Ovary (tissue), 9 donors: ENCODE results near the gene SUGCT. TPM values are rescaled to one million over a fixed set of nuclear protein-coding genes. Genes with fewer than 3 reads are reported as not detected.

Source experiments
- DNase-seq, 5 donors: peaks; one replicate each; pipeline ENCODE4 v3.0.0-alpha.2; 2019 to 2020
- H3K27ac ChIP-seq, 2 donors: fragments of 200-600 bp; one replicate each; pipeline versions ENCODE4 v1.5.1 to v1.8.0; 2019 to 2022
- H3K27me3 ChIP-seq: fragments of 200-600 bp; one replicate; pipeline ENCODE4 v1.8.0; 2022
- H3K36me3 ChIP-seq: fragments of 200-600 bp; sonication (generic); one replicate; pipeline ENCODE4 v1.5.1; 2019
- H3K4me1 ChIP-seq: one replicate; pipeline ENCODE4 v1.8.1; 2013; ENCODE audit warnings: mild to moderate bottlenecking, moderate library complexity; ENCODE audit not compliant: insufficient read depth
- H3K4me3 ChIP-seq: fragments of 200-600 bp; sonication (generic); one replicate; pipeline ENCODE4 v1.5.1; 2017
- H3K9me3 ChIP-seq, 2 donors: fragments of 200-600 bp in 1 of 2; sonication (generic) in 1 of 2; one replicate each; pipeline versions ENCODE4 v1.5.1 to v1.8.1; 2013 to 2019; ENCODE audit warnings: mild to moderate bottlenecking in 1 of 2, moderate library complexity in 1 of 2
- EP300 ChIP-seq: sonication (generic); formaldehyde crosslinking; IDR thresholded peaks from one replicate; pipeline ENCODE4 v1.6.1; 2017; ENCODE audit warnings: antibody characterized with exemption
- POLR2A ChIP-seq: fragments of 450-650 bp; IDR thresholded peaks from one replicate; pipeline ENCODE4 v1.6.1; 2017; ENCODE audit warnings: antibody characterized with exemption, mild to moderate bottlenecking, moderate library complexity
- WGBS, 3 donors: extraction: QIAGEN DNeasy Blood & Tissue Kit in 1 of 3; methylation state at CpG; one replicate each; pipeline versions ENCODE4 v1.1.5 to v1.1.7; 2013 to 2017; 5-methylcytosine and 5-hydroxymethylcytosine counted together
- intact Hi-C, 4 donors: fragments of 100-400 bp; cut with DNase I; formaldehyde crosslinking; loops; one replicate each; pipeline versions ENCODE4 v1.11.0 to v1.15.1; 2022 to 2023
- polyA plus RNA-seq, 2 donors: library from polyadenylated mRNA; stranded (reverse); fragments of 200-250 nt in 1 of 2; fragments of 350-450 nt in 1 of 2; fragmentation: Illumina TruSeq in 1 of 2; extraction: RNeasy Lipid Tissue Mini Kit (QIAGEN cat#74804) in 1 of 2; gene quantifications; one replicate each; pipeline ENCODE4 v1.2.3, GENCODE V29; 2013 to 2014
- total RNA-seq, 7 donors: library from RNA; depleted of rRNA in 2 of 7; stranded (reverse); fragments of >200 nt in 2 of 7; fragmentation: NEBNext Ultra II Directional in 3 of 7; extraction: Animal tissue kit (Norgen Biotek cat#: 25700) in 3 of 7; gene quantifications; one replicate each; pipeline versions ENCODE4 v1.1.0 to v1.2.4, GENCODE V29; 2016 to 2023
- TF ChIP-seq, protein P1 (sequence below), 3 donors: fragments of 450-650 bp in 2 of 3; fragments of 200-600 bp in 1 of 3; IDR thresholded peaks; one replicate each; pipeline versions ENCODE4 v1.5.1 to v1.8.0; 2016 to 2022; ENCODE audit warnings: antibody characterized with exemption in 3 of 3, mild to moderate bottlenecking in 1 of 3
- donor health status: DM: no; HTN: no; CAD: no; lungs with moderate emphysema.
- donor health status: DM: no; HTN: no; CAD: no.
- donor health status: Bipolar disorder and iron deficiency.
- donor health status: DM: yes; HTN: yes; CAD: no.
- donor health status: DM: no; HTN: no; CAD: no.
- donor health status: DM: yes; HTN: yes; CAD: no.

Gene SUGCT
- total and polyA plus RNA-seq, 9 donors = 3.4 to 9.3 (median 7.8) TPM

DNA sequence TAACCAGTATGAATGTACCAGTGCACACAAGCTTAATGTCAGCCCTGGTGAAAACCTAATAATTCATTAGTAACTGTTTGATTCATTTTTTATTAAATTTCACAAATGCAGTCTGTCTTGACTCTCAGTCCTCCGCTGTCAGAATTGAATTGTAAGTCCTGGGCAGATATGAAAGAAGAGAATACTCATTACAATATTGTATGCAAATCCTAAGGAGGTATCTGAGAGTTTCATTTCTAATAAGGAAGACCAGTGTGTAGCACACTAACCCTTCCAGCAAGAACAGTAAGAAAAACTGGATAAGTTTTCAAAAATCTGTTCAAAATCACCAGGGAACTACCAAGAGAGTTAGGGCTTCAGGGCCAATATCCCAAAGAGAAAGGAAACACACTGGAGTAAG lies 652.1 kb downstream of the SUGCT start:
- intact Hi-C loops = no loop called here
- no peak overlapping the region for H3K27ac ChIP-seq
- no peaks in the 10 kb centered on the region for H3K27me3 ChIP-seq
- no peak for TF ChIP-seq POLR2A
- no peak for TF ChIP-seq EP300
- TF ChIP-seq, protein P1, sequence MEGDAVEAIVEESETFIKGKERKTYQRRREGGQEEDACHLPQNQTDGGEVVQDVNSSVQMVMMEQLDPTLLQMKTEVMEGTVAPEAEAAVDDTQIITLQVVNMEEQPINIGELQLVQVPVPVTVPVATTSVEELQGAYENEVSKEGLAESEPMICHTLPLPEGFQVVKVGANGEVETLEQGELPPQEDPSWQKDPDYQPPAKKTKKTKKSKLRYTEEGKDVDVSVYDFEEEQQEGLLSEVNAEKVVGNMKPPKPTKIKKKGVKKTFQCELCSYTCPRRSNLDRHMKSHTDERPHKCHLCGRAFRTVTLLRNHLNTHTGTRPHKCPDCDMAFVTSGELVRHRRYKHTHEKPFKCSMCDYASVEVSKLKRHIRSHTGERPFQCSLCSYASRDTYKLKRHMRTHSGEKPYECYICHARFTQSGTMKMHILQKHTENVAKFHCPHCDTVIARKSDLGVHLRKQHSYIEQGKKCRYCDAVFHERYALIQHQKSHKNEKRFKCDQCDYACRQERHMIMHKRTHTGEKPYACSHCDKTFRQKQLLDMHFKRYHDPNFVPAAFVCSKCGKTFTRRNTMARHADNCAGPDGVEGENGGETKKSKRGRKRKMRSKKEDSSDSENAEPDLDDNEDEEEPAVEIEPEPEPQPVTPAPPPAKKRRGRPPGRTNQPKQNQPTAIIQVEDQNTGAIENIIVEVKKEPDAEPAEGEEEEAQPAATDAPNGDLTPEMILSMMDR (IDR thresholded peaks at IDR 0.05) = no peak
- 95 to 100% (median 98%) methylated on average over 1 of the region's 1 CpG for WGBS, 3 donors
- DNase-seq = no peak
- H3K4me3 ChIP-seq = no peak overlapping the region
- no peaks in the 10 kb centered on the region for H3K9me3 ChIP-seq
- no peaks in the 10 kb centered on the region for H3K36me3 ChIP-seq
- H3K4me1 ChIP-seq = no peaks in the 10 kb centered on the region

- no peak overlapping the region for H3K27ac ChIP-seq
- WGBS, 3 donors = 90 to 93% (median 91%) methylated on average over 3 of the region's 3 CpGs
- H3K9me3 ChIP-seq = no peaks in the 10 kb centered on the region
- no peak for DNase-seq
- intact Hi-C loops = no loop called here
- H3K4me1 ChIP-seq = peaks cover 2% of the 10 kb centered on the region
- no peak overlapping the region for H3K4me3 ChIP-seq
- H3K36me3 ChIP-seq = no peaks in the 10 kb centered on the region
- H3K27me3 ChIP-seq = no peaks in the 10 kb centered on the region
- TF ChIP-seq EP300 (no peak), POLR2A (no peak)
Observed at GRCh38 chr7:40793132-40793531, 658.3 kb downstream of the SUGCT start.

DNA sequence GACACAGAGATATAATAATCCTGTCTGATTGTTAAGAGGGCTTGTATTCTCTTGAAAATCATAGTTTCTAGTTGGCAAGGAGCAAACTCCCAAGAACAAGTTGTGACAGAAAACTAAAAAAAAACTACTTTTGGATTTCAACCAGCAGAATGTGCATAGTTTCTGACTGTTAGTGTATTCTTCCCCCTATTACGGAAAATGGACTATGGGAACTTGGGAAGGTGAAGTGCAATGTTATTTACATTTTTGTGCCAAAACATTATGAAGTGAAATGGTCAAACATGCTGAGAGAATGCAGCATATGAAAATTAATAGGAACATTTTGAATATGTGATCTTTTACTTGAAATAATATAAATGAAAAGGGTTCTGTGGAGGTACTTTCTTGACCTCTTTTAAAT lies 660.8 kb downstream of the SUGCT start:
- DNase-seq = no peak
- no peaks in the 10 kb centered on the region for H3K27me3 ChIP-seq
- no peaks in the 10 kb centered on the region for H3K36me3 ChIP-seq
- 5 to 9% (median 6%) methylated on average over 1 of the region's 1 CpG for WGBS, 3 donors
- no peaks in the 10 kb centered on the region for H3K9me3 ChIP-seq
- H3K27ac ChIP-seq = no peak overlapping the region
- peaks cover 2% of the 10 kb centered on the region for H3K4me1 ChIP-seq
- H3K4me3 ChIP-seq = no peak overlapping the region
- intact Hi-C loops = no loop called here
- TF ChIP-seq, protein P1 (IDR thresholded peaks at IDR 0.05) = no peak
- no peak for TF ChIP-seq EP300
- TF ChIP-seq POLR2A = no peak

DNA sequence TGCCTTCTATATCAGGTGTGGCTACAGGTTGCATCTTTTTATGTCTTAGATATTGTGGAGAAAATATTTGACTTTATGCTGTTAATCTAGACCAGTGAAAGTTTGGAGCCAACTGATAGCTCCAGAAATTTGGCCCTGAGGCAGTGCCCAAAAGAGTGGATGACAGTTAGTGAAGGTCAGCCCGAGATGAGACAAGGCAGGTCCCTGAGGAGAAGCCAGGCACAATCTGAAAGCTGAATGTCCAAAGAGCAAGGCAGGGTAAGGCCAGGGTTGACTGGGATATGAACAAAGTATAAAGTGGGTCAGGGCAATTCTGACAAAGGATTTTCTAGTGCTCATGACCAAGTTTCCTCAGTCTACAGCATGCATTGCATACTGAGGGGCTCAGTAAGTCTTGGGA lies 661.9 kb downstream of the SUGCT start:
- H3K27ac ChIP-seq = no peak overlapping the region
- intact Hi-C loops = no loop called here
- peaks cover 2% of the 10 kb centered on the region for H3K4me1 ChIP-seq

GRCh38 chr7:40798613-40799012 lies 663.8 kb downstream of the SUGCT start:
- no peaks in the 10 kb centered on the region for H3K9me3 ChIP-seq
- H3K4me1 ChIP-seq = peaks cover 2% of the 10 kb centered on the region
- H3K27ac ChIP-seq = no peak overlapping the region
- DNase-seq = no peak
- H3K27me3 ChIP-seq = no peaks in the 10 kb centered on the region
- H3K4me3 ChIP-seq = no peak overlapping the region
- TF ChIP-seq, protein P1 (IDR thresholded peaks at IDR 0.05) = no peak
- TF ChIP-seq EP300 (no peak), POLR2A (no peak)
- intact Hi-C loops = no loop called here
- WGBS, 3 donors = 93 to 98% (median 95%) methylated on average over 2 of the region's 2 CpGs
- no peaks in the 10 kb centered on the region for H3K36me3 ChIP-seq

More for the DNA sequence above, 661.9 kb downstream of the SUGCT start:
- WGBS, 3 donors = 68 to 82% (median 77%) methylated on average over 1 of the region's 1 CpG
- Histone ChIP-seq H3K4me3 (no peak overlapping the region), H3K36me3 (no peaks in the 10 kb centered on the region), H3K27me3 (no peaks in the 10 kb centered on the region), H3K9me3 (no peaks in the 10 kb centered on the region)
- TF ChIP-seq, protein P1 (IDR thresholded peaks at IDR 0.05) = no peak
- no peak for DNase-seq
